ENCODE results near the gene CNOT6L.

GRCh38 chr4:77695774-77696173, 123.4 kb downstream of the CNOT6L start:
- no peak for TF ChIP-seq CTCF (IDR thresholded peaks at IDR 0.05 in 4 of 5, conservative IDR thresholded peaks at IDR 0.05 in 1 of 5)
- TF ChIP-seq POLR2A (IDR thresholded peaks at IDR 0.05): no peak
